ENCODE data around the gene SDHB.

SDHB gene

DNA sequence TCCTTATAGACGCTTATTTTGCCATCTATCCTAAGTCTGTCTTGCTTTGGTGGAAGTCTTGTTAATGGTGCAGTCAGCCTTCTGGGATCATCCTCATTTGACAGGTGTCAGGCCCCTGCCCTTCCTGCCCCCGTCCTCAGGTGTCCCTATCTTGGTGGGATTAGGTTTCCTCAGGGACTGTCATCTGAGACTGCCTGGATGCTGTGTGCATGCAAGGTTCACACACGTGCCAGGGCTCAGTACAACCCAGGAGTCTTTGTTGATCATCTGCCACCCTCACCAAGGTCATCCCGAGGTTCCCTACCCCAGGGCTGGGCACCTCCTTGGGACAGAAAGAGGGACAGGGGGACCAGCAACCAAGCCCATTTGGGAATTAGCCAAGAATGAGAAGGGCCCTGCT is 47.4 kb upstream of the SDHB start:
- no peaks in the 10 kb centered on the region for H3K9me3 ChIP-seq (ENCODE audit: control insufficient read depth, insufficient read depth, low read depth, low read length)
- H3K4me1 ChIP-seq (ENCODE audit: control insufficient read depth, insufficient read depth, low read length), result no peaks in the 10 kb centered on the region
- POLR2A ChIA-PET, result no interaction called here
- TF ChIP-seq ZNF416 (tag by site-specific recombination; IDR thresholded peaks at IDR 0.05) (no peak), ZFP69B (tag by site-specific recombination; IDR thresholded peaks at IDR 0.05) (no peak), ZNF670 (tag by site-specific recombination; IDR thresholded peaks at IDR 0.05; ENCODE audit: low read depth) (no peak), YY2 (tag by site-specific recombination; IDR thresholded peaks at IDR 0.05) (no peak), KLF16 (tag by site-specific recombination; IDR thresholded peaks at IDR 0.05) (no peak), ZNF776 (tag by site-specific recombination; IDR thresholded peaks at IDR 0.05; ENCODE audit: borderline replicate concordance) (no peak), ZNF596 (tag by site-specific recombination; IDR thresholded peaks at IDR 0.05) (no peak)
- no peaks in the 10 kb centered on the region for H3K36me3 ChIP-seq (ENCODE audit: control insufficient read depth in 2 of 2, insufficient read depth in 1 of 2, low read length in 2 of 2)
- no peak overlapping the region for H3K27ac ChIP-seq (ENCODE audit: extremely low read depth, low read depth, low read length)
- no peak overlapping the region for H3K4me3 ChIP-seq (ENCODE audit: low read depth, low read length)
- CTCF ChIA-PET, result no interaction called here

DNA sequence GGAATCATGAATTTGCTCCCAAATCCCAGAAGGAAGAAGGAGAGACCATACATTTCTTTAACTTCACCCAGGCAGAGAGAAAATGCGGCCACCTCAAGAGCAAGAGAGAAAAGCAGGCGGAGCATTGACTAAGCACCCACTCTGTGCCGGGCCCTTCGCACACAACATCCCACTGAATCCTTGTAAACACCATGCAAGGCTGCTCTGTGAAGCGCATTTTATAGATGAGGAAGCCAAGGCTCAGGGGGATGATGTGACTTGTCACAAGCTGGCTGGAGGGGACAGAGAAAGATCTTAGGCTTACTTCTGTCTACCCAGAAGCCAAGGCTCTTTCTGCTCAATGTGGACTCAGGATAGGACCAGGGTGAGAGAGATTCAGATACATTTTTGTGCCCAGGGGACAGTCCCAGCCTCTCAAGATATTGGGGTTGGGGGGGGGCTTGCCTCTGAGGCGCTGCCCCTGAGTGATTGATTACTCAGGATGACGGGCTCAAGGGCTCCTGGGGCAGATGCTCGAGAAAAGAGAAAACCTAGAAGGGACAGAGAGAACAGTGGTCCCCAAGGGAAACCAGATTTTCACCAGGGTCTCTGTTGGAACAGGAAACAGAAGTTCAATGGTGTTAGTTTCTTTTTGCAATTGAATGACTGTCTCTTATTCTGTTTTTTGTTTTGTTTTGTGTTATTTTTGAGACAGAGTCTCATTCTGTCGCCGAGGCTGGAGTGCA is 45.9 kb upstream of the SDHB start:
- Histone ChIP-seq H3K36me3 (ENCODE audit: control insufficient read depth in 2 of 2, insufficient read depth in 1 of 2, low read length in 2 of 2) (no peaks in the 10 kb centered on the region), H3K9me3 (ENCODE audit: control insufficient read depth, insufficient read depth, low read depth, low read length) (no peaks in the 10 kb centered on the region), H3K4me3 (ENCODE audit: low read depth, low read length) (no peak overlapping the region), H3K4me1 (ENCODE audit: control insufficient read depth, insufficient read depth, low read length) (no peaks in the 10 kb centered on the region), H3K27ac (ENCODE audit: extremely low read depth, low read depth, low read length) (no peak overlapping the region)
- TF ChIP-seq SCRT2 (tag by site-specific recombination; IDR thresholded peaks at IDR 0.05) (no peak), ZNF843 (tag by site-specific recombination; IDR thresholded peaks at IDR 0.05) (no peak), ZBTB26 (tag by site-specific recombination; optimal IDR thresholded peaks at IDR 0.05) (no peak), ZNF24 (tag by site-specific recombination; IDR thresholded peaks at IDR 0.05) (no peak)
- ChIA-PET POLR2A (no interaction called here), CTCF (interaction anchor here (1.0 kb wide), 1 partner anchor 137 kb away, joined by 3 read pairs; no protein-coding TSS in a partner anchor)

- no peaks in the 10 kb centered on the region for H3K9me3 ChIP-seq (ENCODE audit: control insufficient read depth, insufficient read depth, low read depth, low read length)
- no peak overlapping the region for H3K27ac ChIP-seq (ENCODE audit: extremely low read depth, low read depth, low read length)
- no peak for TF ChIP-seq GLIS1 (tag by site-specific recombination; IDR thresholded peaks at IDR 0.05)
- TF ChIP-seq TRIM28 (IDR thresholded peaks at IDR 0.05; ENCODE audit: borderline replicate concordance, low read length), result no peak
- TF ChIP-seq ZNF548 (tag by site-specific recombination; IDR thresholded peaks at IDR 0.05), result no peak
- TF ChIP-seq ZNF654 (tag by site-specific recombination; IDR thresholded peaks at IDR 0.05; ENCODE audit: low read depth), result no peak
- TF ChIP-seq, protein P1, sequence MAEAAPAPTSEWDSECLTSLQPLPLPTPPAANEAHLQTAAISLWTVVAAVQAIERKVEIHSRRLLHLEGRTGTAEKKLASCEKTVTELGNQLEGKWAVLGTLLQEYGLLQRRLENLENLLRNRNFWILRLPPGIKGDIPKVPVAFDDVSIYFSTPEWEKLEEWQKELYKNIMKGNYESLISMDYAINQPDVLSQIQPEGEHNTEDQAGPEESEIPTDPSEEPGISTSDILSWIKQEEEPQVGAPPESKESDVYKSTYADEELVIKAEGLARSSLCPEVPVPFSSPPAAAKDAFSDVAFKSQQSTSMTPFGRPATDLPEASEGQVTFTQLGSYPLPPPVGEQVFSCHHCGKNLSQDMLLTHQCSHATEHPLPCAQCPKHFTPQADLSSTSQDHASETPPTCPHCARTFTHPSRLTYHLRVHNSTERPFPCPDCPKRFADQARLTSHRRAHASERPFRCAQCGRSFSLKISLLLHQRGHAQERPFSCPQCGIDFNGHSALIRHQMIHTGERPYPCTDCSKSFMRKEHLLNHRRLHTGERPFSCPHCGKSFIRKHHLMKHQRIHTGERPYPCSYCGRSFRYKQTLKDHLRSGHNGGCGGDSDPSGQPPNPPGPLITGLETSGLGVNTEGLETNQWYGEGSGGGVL (tag by site-specific recombination; IDR thresholded peaks at IDR 0.05), result no peak
- TF ChIP-seq ZIC2 (tag by site-specific recombination; IDR thresholded peaks at IDR 0.05), result peak; percentile 45
- 0 out of 2 replicates have a peak, but pooled peaks have one; percentile 11 for TF ChIP-seq ZNF335 (tag by site-specific recombination; conservative IDR thresholded peaks at IDR 0.05)
- CTCF ChIA-PET, result interaction anchor here (0.9 to 1.0 kb wide), 3 partner anchors 26 to 139 kb away, joined by 3 read pairs; no protein-coding TSS in a partner anchor
- no peak overlapping the region for H3K4me3 ChIP-seq (ENCODE audit: low read depth, low read length)
- POLR2A ChIA-PET, result no interaction called here
- no peaks in the 10 kb centered on the region for H3K36me3 ChIP-seq (ENCODE audit: control insufficient read depth in 2 of 2, insufficient read depth in 1 of 2, low read length in 2 of 2)
- no peaks in the 10 kb centered on the region for H3K4me1 ChIP-seq (ENCODE audit: control insufficient read depth, insufficient read depth, low read length)
Observed at GRCh38 chr1:17098446-17099317, 44.9 kb upstream of the SDHB start.

Data from HEK293 (cell line).